Activated CD4-positive, alpha-beta T cell treated with anti-CD3 and anti-CD28 coated beads, Interleukin-2, amount 50 U/mL, for 16 hours (primary cell): ENCODE data around the gene ATP2A1.
"Not testable (repeated sequence)": the region's sequence is repeated elsewhere in the genome, so short reads cannot be mapped to it uniquely, and the experiment has no call there.

Source experiments
- DNase-seq: peaks from one replicate; pipeline ENCODE4 v3.0.0-alpha.2; 2020

ATP2A1 gene

GRCh38 chr16:28863929-28864793 is 14.1 kb upstream of the ATP2A1 start:
- peak; percentile 15 for DNase-seq

DNA sequence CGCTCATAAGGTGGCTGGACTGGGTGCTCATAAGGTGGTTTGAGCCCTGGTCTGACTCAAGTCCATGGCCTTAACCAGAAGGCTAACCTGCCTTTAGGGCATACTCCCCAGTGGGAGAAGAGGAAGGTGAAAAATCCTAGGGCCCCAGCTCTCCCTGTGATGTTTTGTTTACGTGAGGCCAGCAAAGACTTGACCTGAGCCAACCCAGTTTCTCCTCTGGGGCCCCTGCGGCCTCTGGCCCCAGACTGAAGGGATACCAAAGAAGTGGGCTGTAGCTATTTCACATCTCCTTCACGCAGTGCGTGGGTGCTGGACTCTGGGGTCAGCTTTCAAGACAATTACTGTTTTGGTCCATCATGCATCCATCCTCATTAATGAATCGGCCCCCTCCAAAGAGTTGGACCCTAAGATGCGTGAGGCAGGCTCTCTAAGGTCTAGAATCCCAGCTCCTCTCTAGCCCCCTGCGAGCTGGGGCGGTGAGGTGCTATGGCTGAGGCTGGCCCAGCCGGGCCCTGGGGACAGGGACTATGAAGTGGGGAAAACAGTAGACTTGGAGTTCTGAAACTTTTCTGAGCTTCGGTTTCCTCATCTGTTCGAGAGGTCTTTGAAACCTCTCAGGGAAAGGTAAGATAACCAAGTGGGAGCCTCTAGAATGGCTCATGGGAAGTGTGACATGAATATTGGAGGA is 13.1 kb upstream of the ATP2A1 start:
- DNase-seq: no peak

- DNase-seq: no peak
Observed at GRCh38 chr16:28865722-28866453, 12.4 kb upstream of the ATP2A1 start.

GRCh38 chr16:28866454-28866804 is 11.9 kb upstream of the ATP2A1 start:
- no peak for DNase-seq

DNA sequence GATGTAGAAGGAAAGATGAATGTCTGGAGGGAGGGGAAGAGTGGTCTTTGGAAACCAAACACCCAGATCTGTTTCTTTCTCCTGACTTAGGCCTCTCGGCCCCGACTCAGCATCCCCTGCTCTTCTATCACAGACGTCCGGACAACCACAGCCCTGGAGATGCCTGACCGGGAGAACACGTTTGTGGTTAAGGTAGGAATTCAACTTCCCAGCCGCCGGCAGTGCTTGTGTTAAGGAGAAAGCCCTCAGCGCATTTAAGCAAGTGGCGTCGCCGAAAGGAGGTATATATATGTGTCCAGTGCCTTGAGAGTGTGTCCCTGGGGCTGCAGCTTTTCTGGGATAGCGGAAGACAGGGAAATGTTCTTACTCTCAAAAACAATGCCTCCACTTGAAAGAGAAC is 11.0 kb upstream of the ATP2A1 start:
- no peak for DNase-seq

DNA sequence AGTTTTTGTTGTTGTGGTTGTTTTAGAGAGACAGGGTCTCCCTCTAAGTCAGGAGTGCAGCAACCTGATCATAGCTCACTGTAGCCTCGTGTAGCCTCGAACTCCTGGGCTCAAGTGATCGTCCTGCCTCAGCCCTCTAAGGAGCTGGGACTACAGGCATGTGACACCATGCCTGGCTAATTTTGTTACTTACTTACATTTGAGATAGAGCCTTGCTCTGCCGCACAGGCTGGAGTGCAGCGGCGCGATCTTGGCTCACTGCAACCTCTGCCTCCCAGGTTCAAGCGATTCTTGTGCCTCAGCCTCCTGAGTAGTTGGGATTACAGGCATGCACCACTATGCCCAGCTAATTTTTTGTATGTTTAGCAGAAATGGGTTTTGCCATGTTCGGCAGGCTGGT is 10.6 kb upstream of the ATP2A1 start:
- DNase-seq: not testable (repeated sequence)

DNA sequence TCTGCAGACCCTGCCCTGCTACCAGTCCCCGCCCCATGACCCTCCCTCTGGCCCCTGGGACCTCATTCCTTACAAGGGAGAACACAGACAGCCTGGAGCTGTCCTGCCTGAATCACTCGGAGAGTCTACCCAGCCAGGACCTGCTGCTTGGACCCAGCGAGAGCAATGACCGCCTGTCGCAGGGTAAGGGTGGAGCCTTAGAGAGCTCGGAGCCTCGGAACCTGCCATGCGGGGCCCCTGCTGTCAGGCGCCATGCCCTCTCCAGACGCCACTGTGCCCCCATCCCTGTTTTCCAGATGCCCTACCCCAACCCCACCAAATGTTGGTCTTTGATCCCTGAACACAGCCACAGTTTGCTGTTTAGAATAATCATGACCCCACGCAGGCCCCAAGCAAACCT is 9.1 kb upstream of the ATP2A1 start:
- no peak for DNase-seq

DNA sequence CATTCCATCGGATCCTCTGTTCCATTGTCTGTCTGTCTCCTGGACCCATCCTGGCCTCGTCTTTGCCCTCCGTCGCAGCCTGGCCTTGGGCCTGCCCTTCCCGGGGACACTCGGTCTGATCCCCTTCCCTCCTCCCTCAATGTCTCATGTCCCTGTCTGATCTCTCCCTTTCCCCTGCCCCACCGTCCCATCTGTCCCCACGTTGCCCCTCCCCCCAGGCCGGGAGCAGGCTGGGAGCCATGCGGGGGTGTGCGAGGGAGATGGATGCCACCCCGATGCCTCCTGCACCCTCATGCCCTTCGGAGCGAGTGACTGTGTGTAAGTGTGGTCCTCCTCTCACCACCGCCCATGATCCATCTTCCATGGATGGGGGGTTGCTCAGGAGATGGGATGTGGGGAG is 5.3 kb upstream of the ATP2A1 start:
- no peak for DNase-seq

DNA sequence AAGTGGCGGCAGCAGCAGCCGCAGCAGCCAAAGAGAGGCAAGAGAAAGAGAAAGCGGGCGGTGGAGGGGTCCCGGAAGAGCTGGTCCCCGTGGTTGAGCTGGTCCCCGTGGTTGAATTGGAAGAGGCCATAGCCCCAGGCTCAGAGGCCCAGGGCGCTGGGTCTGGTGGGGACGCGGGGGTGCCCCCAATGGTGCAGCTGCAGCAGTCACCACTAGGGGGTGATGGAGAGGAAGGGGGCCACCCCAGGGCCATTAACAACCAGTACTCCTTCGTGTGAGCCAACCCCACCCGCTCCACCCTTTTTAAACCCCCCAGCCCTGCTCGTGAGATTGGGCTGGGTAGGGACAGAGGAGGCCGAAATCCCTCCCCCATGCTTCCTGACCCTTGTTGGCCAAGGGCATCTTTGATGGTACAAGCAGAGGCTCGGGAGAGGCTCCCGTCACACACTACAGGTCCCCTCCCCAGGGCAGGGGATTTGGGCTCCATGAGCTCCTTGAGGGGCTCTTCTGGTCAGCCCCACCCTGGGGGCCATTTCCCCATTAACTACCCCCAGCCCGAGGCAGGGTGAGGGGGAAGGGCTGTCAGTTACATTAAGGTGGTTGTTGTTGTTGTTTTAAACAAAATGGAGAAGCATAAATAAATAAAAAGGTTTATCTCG is 4.6 kb upstream of the ATP2A1 start:
- DNase-seq: peak; percentile 53

DNA sequence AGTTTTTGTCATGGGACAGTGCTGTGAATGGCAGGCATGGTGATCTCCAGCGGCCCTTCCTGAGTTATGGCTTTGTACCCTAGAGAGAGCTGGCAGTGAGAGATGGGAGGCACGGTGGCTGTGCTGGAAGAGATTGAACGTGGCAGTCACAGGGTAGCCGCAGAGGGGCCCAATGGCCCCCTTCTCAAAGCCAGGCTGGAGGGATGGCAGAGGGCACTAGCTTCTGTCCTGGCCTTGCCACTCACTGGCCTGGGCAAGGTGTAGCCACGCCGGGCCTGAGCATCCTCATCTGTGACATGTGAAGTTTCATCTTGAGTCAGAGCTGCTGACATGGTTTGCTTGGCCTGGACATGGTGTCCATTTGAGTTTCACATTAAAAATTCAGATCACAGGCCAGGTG is 3.9 kb upstream of the ATP2A1 start:
- no peak for DNase-seq

DNA sequence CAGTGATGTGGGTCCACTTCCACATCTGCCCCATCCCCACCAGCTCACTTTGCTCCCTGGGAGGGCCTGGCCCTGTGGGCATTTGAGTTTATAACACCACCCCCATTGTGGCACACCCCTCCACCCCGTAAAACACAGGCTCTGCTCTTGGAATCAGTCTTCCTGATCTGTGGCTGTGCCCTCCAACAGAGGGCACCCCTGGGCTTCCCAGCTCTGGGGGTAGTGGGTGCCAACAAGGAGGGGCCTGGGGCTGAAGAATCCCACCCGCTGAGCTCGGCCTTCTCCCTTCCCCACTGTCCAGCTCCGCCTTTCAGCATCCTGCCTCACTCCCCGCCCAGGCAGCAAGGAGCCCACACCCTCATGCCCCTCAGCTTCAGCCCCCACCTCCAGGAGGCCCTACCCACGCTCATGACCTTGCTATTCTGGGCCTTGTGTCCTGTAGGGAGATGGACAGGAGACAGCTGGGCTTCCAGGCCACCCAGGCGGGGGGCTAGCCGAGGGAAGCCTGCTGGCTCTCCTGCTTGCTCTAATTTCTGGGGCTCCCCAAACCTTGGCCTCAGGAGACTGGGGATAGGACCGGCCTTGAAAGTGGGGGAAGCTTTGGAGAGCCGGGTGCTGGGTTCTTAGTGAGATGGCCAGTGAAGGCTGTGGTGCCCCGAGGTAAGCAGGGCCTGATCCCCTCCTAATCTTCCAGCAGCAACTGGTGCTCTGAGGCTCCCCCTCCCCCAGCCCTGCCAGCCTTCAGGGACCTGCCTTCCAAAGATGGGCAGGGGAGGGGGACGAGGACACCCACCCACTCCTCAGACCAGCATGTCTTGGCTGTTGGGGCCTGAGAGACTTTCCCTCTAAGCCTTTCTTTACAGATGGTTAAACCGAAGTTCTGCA is 2.9 kb upstream of the ATP2A1 start:
- no peak for DNase-seq

DNA sequence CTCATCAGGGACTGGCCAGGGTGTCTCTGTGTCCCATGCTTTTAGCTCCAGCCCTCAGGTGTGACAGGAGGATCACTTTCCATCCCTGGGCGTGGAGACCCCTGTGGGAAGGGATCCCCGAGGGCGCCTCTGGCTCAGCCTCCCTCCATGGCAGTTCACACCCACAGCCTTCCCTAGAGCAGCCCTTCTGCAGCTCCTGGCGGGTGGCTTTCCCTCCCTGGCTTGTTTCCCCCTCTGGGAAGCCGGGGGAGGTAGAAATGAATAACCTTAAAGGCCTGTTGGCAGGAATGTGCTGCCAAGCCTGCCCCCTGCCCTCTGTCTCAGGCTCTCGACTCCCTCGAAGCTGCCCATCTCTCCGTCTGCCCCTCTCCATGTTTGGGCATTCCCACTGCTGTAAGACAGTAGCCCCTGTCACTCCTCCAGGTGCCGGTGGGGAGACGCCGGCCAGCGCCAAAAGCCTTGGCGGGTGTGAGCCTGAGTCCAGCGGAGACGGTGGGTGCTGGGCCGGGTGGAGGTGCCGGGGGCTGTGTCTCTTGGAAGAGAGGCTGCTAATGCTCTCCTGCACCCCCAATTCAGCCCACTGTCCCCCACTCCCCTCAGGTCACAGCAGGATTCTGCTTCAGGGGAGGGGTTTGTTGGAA is 2.1 kb upstream of the ATP2A1 start:
- DNase-seq: no peak

DNA sequence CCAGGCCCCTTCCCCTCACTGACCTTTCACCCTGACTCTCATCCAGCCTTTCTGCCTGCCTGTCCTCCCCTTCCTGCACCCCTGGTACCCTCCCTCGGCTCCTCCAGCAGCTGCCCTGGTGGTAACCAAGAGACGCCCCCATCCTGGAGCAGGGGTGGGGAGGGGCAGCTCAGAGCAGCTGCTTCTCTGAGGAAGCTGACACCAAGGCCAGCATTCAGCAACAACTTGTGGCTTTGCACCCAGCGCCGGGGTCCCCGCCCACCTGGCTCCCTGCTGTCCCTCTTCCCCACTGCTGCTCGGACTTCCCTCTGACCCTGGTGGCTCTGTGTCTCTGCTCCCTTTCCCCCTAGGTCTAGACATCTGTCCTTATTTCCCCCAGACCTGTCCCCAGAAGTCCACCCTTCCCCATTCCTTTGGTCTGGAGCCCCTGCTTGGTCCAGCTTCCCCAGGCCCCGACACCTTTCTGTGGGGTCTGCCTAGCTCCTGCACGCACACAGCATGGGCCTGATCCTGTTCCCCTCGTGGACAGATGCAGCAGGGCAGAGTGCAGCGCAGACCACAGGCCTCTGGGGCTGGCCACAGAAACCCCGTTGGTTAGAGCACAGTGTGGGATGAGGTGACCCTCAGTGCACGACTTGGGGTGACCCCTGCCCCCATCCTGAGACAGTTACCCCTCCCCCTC is 1.2 kb upstream of the ATP2A1 start:
- DNase-seq: no peak

GRCh38 chr16:28877655-28878000 is 660 bp upstream of the ATP2A1 start:
- no peak for DNase-seq

- DNase-seq: no peak
Observed at GRCh38 chr16:28879261-28879840, 1.1 kb downstream of the ATP2A1 start.

- DNase-seq: peak; percentile 93
Observed at GRCh38 chr16:28879841-28880588, 1.7 kb downstream of the ATP2A1 start.

DNA sequence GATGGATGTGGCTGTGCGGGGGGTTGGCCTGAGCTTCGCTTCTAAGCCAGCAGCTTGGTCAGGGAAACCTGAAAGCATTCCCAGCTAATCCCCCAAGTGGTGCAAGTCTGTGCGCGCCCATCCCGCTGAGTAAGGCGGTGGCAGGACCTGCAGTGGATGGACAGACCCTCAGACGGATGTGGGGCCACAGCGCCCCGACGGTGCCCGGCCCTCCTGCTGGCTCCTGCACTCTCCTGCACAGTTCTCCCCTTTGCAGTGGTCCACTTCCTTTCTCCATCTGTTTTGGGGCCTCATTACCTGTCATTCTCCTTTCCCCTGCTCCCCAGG is 2.3 kb downstream of the ATP2A1 start:
- DNase-seq: no peak

DNA sequence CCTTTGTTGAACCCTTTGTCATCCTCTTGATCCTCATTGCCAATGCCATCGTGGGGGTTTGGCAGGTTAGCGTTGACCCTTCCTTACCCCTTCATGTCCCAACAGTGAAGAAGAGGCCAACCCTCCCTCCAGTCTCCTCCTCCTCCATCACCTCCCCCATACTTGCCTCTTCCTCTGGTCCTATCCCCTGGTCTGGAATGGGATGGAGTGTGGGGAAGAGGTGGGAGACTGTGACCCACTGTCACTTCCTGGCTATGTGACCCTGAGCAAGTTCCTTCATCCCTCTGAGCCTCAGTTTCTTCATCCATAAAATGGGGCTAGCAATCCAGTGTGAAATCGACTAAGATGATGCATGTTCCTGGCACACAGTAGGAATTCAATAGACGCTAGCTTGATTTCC is 2.7 kb downstream of the ATP2A1 start:
- DNase-seq: no peak

DNA sequence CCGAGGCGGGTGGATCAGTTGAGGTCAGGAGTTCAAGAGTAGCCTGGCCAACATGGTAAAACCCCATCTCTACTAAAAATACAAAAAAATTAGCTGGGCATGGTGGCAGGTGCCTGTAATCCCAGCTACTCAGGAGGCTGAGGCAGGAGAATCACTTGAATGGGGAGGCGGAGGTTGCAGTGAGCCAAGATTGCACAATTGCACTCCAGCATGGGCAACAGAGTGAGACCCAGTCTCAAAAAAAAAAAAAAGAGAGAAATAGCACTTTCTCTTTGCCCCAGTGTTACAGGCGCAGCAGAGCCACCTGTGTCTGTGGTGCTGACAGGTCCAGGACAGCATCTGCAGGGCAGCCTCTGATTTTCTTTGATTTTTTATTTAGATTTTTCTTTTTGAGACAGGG is 3.3 kb downstream of the ATP2A1 start:
- DNase-seq: not testable (repeated sequence)

DNA sequence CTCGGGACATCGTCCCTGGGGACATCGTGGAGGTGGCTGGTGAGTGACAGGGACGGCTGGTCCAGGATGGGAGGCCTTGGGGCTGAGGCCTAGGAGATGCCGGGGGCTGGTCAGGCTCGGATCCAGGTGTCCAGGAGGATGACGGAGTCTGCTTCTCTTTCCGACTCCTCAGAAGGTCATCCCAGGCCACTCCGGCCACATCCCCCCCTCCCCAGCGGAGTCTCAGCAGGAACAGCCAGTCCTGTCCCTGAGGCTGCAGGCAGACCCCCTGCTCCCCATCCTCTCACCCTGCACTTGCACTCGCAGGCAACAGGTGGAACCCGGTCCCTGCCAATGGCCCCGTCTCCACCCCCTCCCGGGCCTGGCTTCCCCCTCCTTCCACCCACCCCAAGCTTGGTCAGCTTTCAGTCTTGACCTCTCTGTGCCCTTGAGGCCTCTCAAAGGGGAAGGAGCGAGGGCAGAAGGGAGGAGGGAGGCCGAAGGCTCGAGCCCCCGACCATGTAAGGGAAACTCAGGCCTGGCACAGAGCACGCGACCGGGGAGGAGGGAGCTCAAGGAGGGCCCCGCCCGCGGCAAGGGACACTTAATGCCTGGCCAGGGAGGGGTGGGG is 4.4 kb downstream of the ATP2A1 start:
- no peak for DNase-seq
